DMS153 (cell line): ENCODE results near the gene SAC3D1.

Source experiments
- DNase-seq: peaks from one replicate; lab custom pipeline; 2025; lab: John Stamatoyannopoulos, UW

SAC3D1 gene

GRCh38 chr11:65026810-65027209 lies 14.2 kb upstream of the SAC3D1 start:
- no peak for DNase-seq

- peak; percentile 93 for DNase-seq
Observed at GRCh38 chr11:65027213-65028067, 13.6 kb upstream of the SAC3D1 start, which contains the start of gene SNX15. Gene SNX15, plus strand, starts transcription at chr11:65027439. Its CDS starts 99 bp downstream, at chr11:65027538.

GRCh38 chr11:65032216-65032615 lies 8.8 kb upstream of the SAC3D1 start:
- DNase-seq = no peak

- no peak for DNase-seq
Observed at GRCh38 chr11:65034423-65034822, 6.6 kb upstream of the SAC3D1 start.

GRCh38 chr11:65035579-65035978 lies 5.4 kb upstream of the SAC3D1 start:
- DNase-seq = no peak

GRCh38 chr11:65036931-65037330 lies 4.1 kb upstream of the SAC3D1 start:
- no peak for DNase-seq

GRCh38 chr11:65040520-65040846 lies 527 bp upstream of the SAC3D1 start:
- DNase-seq = no peak

GRCh38 chr11:65042891-65043290 lies 1.9 kb downstream of the SAC3D1 start:
- DNase-seq = no peak

GRCh38 chr11:65043881-65044501 lies 3.0 kb downstream of the SAC3D1 start:
- no peak for DNase-seq

- DNase-seq = no peak
Observed at GRCh38 chr11:65045061-65045460, 4.1 kb downstream of the SAC3D1 start.

- DNase-seq = no peak
Observed at GRCh38 chr11:65045728-65046127, 4.7 kb downstream of the SAC3D1 start.

GRCh38 chr11:65047581-65048422 lies 6.8 kb downstream of the SAC3D1 start:
- DNase-seq = no peak

- DNase-seq = no peak
Observed at GRCh38 chr11:65051398-65051858, 10.4 kb downstream of the SAC3D1 start.

GRCh38 chr11:65053827-65054508 lies 13.0 kb downstream of the SAC3D1 start:
- DNase-seq = no peak

- DNase-seq = no peak
Observed at GRCh38 chr11:65055538-65055937, 14.5 kb downstream of the SAC3D1 start.

GRCh38 chr11:65056999-65057398 lies 16.0 kb downstream of the SAC3D1 start:
- DNase-seq = no peak

GRCh38 chr11:65057526-65057925 lies 16.5 kb downstream of the SAC3D1 start:
- no peak for DNase-seq

GRCh38 chr11:65058012-65058411 lies 17.0 kb downstream of the SAC3D1 start:
- no peak for DNase-seq

- DNase-seq = no peak
Observed at GRCh38 chr11:65058419-65059054, 17.5 kb downstream of the SAC3D1 start, which contains the start of gene NAALADL1. Gene NAALADL1, minus strand, starts transcription at chr11:65058553. Its CDS starts 32 bp downstream, at chr11:65058521.

GRCh38 chr11:65059523-65059922 lies 18.5 kb downstream of the SAC3D1 start:
- no peak for DNase-seq
